WTC11 (cell line): ENCODE measurements around the gene PPP1R9A.

Experiments
- ATF6 ChIP-seq: sonication (generic); formaldehyde crosslinking; IDR thresholded peaks from 2 replicates; pipeline ENCODE4 v1.8.1; 2023; ENCODE audit warnings: mild to moderate bottlenecking, missing genetic modification reagents
- CREB1 ChIP-seq: sonication (generic); formaldehyde crosslinking; IDR thresholded peaks from 2 replicates; pipeline ENCODE4 v1.8.0; 2023; ENCODE audit warnings: mild to moderate bottlenecking, missing genetic modification reagents
- CTCF ChIP-seq: fragments of 200-600 bp; IDR thresholded peaks from 2 replicates; pipeline ENCODE4 v1.8.0; 2022; ENCODE audit warnings: antibody characterized with exemption
- FOXP4 ChIP-seq: sonication (generic); formaldehyde crosslinking; IDR thresholded peaks from 2 replicates; pipeline ENCODE4 v1.8.0; 2022; ENCODE audit warnings: mild to moderate bottlenecking, missing genetic modification reagents
- GABPB1 ChIP-seq: sonication (generic); formaldehyde crosslinking; IDR thresholded peaks from 2 replicates; pipeline ENCODE4 v1.8.1; 2023; ENCODE audit warnings: mild to moderate bottlenecking, missing genetic modification reagents
- GRHL2 ChIP-seq: fragments of 250-450 bp; sonication (Bioruptor Pico); IDR thresholded peaks from 2 replicates; pipeline ENCODE4 v1.8.0; 2022; ENCODE audit warnings: mild to moderate bottlenecking, moderate library complexity; ENCODE audit not compliant: insufficient replicate concordance, severe bottlenecking
- HMGXB4 ChIP-seq: sonication (generic); formaldehyde crosslinking; IDR thresholded peaks from 2 replicates; pipeline ENCODE4 v1.8.1; 2023; ENCODE audit warnings: mild to moderate bottlenecking, moderate library complexity, missing genetic modification reagents
- MAX ChIP-seq: sonication (generic); formaldehyde crosslinking; IDR thresholded peaks from 2 replicates; pipeline ENCODE4 v1.8.0; 2022; ENCODE audit warnings: mild to moderate bottlenecking, missing genetic modification reagents
- NR2C2 ChIP-seq: sonication (generic); formaldehyde crosslinking; IDR thresholded peaks from 2 replicates; pipeline ENCODE4 v1.8.0; 2022; ENCODE audit warnings: mild to moderate bottlenecking, missing genetic modification reagents
- SMAD3 ChIP-seq: sonication (generic); formaldehyde crosslinking; IDR thresholded peaks from 2 replicates; pipeline ENCODE4 v1.8.0; 2022; ENCODE audit warnings: missing genetic modification reagents, mild to moderate bottlenecking, borderline replicate concordance
- USF2 ChIP-seq: sonication (generic); formaldehyde crosslinking; IDR thresholded peaks from 2 replicates; pipeline ENCODE4 v1.8.1; 2023; ENCODE audit warnings: mild to moderate bottlenecking, missing genetic modification reagents, moderate library complexity
- ZBTB43 ChIP-seq: sonication (generic); formaldehyde crosslinking; IDR thresholded peaks from 2 replicates; pipeline ENCODE4 v1.8.1; 2023; ENCODE audit warnings: mild to moderate bottlenecking, missing genetic modification reagents
- ZNF138 ChIP-seq: sonication (generic); formaldehyde crosslinking; conservative IDR thresholded peaks from 2 replicates; pipeline ENCODE4 v1.8.1; 2022; ENCODE audit warnings: mild to moderate bottlenecking, moderate library complexity, missing genetic modification reagents
- ZNF317 ChIP-seq: sonication (generic); formaldehyde crosslinking; IDR thresholded peaks from 2 replicates; pipeline ENCODE4 v1.8.1; 2023; ENCODE audit warnings: low read depth, mild to moderate bottlenecking, moderate library complexity, missing genetic modification reagents, borderline replicate concordance

- TF ChIP-seq FOXP4 (no peak), CTCF (no peak), SMAD3 (CRISPR knock-in tag) (no peak), ZNF138 (CRISPR knock-in tag) (no peak), ZNF317 (CRISPR knock-in tag) (no peak), ATF6 (CRISPR knock-in tag) (no peak), NR2C2 (CRISPR knock-in tag) (no peak), MAX (CRISPR knock-in tag) (no peak), GRHL2 (CRISPR knock-in tag) (no peak), CREB1 (CRISPR knock-in tag) (no peak), GABPB1 (CRISPR knock-in tag) (no peak), ZBTB43 (CRISPR knock-in tag) (no peak), USF2 (CRISPR knock-in tag) (no peak), HMGXB4 (CRISPR knock-in tag) (no peak)
Observed at GRCh38 chr7:94962661-94963060, 55.3 kb downstream of the PPP1R9A start.
